LNCaP clone FGC (cell line): ENCODE data around the gene TSHZ1.
"Not testable (repeated sequence)": the region's sequence is repeated elsewhere in the genome, so short reads cannot be mapped to it uniquely, and the experiment has no call there.

Experiments used
- DNase-seq: peaks from one replicate; pipeline ENCODE4 v3.0.0-alpha.2; 2011; ENCODE audit warnings: low read depth
- H3K4me3 ChIP-seq: 2 replicates; pipeline ENCODE4 v1.5.1; 2011; ENCODE audit warnings: mild to moderate bottlenecking, low read depth, low read length, control low read depth
- CTCF ChIP-seq: IDR thresholded peaks from 2 replicates; pipeline ENCODE4 v1.5.1; 2012; ENCODE audit warnings: mild to moderate bottlenecking; ENCODE audit not compliant: control insufficient read depth, insufficient read depth; ENCODE audit errors: extremely low read depth

The TSHZ1 gene

GRCh38 chr18:75324686-75325257, 114.2 kb downstream of the TSHZ1 start:
- no peak for TF ChIP-seq CTCF
- DNase-seq, result no peak
- H3K4me3 ChIP-seq, result no peak overlapping the region

GRCh38 chr18:75329753-75330152, 119.2 kb downstream of the TSHZ1 start:
- DNase-seq, H3K4me3 ChIP-seq: not testable (repeated sequence)

GRCh38 chr18:75330308-75330707, 119.7 kb downstream of the TSHZ1 start:
- no peak for TF ChIP-seq CTCF
- DNase-seq, result no peak
- no peak overlapping the region for H3K4me3 ChIP-seq

GRCh38 chr18:75334869-75335268, 124.3 kb downstream of the TSHZ1 start:
- DNase-seq, result no peak
- TF ChIP-seq CTCF, result no peak
- no peak overlapping the region for H3K4me3 ChIP-seq

- no peak overlapping the region for H3K4me3 ChIP-seq
- TF ChIP-seq CTCF, result no peak
- DNase-seq, result no peak
Observed at GRCh38 chr18:75335511-75335910, 124.9 kb downstream of the TSHZ1 start.

GRCh38 chr18:75336767-75337166, 126.2 kb downstream of the TSHZ1 start:
- DNase-seq, result no peak
- no peak for TF ChIP-seq CTCF

GRCh38 chr18:75337348-75337747, 126.8 kb downstream of the TSHZ1 start:
- DNase-seq, result no peak
- no peak for TF ChIP-seq CTCF
- H3K4me3 ChIP-seq, result no peak overlapping the region

More at GRCh38 chr18:75336767-75337166, 126.2 kb downstream of the TSHZ1 start:
- H3K4me3 ChIP-seq, result no peak overlapping the region
